Uterus (tissue), 2 donors: Measurements from ENCODE around the gene HSPA2.

Source experiments
- POLR2A ChIP-seq, 2 donors: fragments of 450-650 bp; IDR thresholded peaks; one replicate each; pipeline ENCODE4 v1.6.1; 2016; ENCODE audit warnings: antibody characterized with exemption in 2 of 2, mild to moderate bottlenecking in 1 of 2, moderate library complexity in 1 of 2
- TF ChIP-seq, protein P1 (sequence below), 4 experiments: fragments of 200-600 bp in 2 of 4; fragments of 450-650 bp in 2 of 4; sonication (generic) in 2 of 4; IDR thresholded peaks; one replicate each; pipeline ENCODE4 v1.5.1; 2016 to 2019; ENCODE audit warnings: antibody characterized with exemption in 4 of 4, mild to moderate bottlenecking in 2 of 4, moderate library complexity in 1 of 4

DNA sequence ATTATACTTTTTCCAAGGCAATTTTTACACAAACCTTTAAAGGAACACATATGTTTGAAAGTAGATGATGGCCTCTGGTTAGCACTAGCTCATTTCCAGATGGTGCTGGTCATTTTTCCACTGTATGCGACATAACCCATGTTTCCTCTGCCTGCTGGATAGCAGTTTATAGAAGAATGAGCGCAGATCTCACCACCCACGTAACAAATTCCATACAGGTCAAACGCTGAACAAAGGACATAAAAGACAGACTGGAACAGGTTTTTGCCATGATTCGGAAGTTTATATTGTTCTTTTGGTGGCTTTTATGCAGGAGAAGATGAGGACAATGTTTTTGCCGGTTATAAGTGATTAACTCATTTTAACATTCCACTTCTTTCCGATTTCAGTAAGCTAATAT lies 39.9 kb downstream of the HSPA2 start:
- TF ChIP-seq POLR2A (IDR thresholded peaks at IDR 0.05): no peak
- TF ChIP-seq, protein P1, sequence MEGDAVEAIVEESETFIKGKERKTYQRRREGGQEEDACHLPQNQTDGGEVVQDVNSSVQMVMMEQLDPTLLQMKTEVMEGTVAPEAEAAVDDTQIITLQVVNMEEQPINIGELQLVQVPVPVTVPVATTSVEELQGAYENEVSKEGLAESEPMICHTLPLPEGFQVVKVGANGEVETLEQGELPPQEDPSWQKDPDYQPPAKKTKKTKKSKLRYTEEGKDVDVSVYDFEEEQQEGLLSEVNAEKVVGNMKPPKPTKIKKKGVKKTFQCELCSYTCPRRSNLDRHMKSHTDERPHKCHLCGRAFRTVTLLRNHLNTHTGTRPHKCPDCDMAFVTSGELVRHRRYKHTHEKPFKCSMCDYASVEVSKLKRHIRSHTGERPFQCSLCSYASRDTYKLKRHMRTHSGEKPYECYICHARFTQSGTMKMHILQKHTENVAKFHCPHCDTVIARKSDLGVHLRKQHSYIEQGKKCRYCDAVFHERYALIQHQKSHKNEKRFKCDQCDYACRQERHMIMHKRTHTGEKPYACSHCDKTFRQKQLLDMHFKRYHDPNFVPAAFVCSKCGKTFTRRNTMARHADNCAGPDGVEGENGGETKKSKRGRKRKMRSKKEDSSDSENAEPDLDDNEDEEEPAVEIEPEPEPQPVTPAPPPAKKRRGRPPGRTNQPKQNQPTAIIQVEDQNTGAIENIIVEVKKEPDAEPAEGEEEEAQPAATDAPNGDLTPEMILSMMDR (IDR thresholded peaks at IDR 0.05): no peak
